GM12872 (cell line): ENCODE data around the gene GDPGP1.

Experiments used
- CTCF ChIP-seq: IDR thresholded peaks from 3 replicates; pipeline ENCODE4 v1.5.1; 2011; ENCODE audit warnings: low read depth, mild to moderate bottlenecking, low read length, moderate library complexity; ENCODE audit not compliant: insufficient read depth

The GDPGP1 gene

GRCh38 chr15:90225047-90225446 is 9.0 kb upstream of the GDPGP1 start:
- TF ChIP-seq CTCF: no peak

DNA sequence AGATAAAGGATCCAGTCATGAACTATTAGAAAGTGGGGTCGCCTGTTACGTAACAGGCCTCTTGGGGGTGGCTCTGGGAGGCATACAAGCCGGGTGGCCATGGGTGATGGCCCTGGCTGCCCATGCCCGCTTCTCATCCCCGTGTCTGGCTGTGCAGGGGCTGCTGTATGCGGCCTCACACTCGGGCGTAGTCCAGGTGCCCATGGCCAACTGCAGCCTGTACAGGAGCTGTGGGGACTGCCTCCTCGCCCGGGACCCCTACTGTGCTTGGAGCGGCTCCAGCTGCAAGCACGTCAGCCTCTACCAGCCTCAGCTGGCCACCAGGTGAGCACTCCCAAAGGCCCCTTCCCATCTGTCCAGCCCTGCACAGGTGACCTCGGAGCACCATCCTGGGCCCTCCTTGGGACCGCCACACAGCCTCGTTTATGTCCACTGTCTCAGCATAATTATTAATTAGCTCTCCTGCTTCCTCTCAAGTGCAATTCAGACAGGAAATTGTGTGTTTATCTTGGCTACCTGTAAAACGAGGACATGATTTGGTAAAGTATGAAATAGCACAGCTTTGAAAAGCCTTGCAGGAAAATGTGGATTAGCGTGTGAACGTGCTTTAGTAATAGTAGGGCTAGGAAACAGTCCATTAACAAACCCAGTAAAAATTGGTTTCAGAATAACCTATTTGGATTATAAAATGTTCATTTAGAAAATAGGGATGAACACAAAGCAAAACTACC is 8.3 kb upstream of the GDPGP1 start:
- TF ChIP-seq CTCF: no peak

DNA sequence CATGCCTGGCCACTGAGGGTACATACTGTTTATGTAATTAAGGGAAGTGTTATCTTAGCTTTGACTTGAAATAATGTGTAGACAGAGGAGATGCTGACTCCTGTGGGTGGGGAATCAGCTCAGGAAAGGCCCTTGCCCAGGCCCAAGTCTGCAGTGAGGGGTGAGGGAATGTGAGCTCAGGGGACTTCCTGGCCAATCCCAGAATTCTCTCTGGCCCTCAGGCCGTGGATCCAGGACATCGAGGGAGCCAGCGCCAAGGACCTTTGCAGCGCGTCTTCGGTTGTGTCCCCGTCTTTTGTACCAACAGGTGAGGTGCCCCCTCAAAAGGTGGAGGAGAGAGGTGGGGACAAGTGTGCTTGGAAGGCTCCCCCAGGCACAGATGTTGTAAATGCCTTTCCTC is 6.7 kb upstream of the GDPGP1 start:
- no peak for TF ChIP-seq CTCF

GRCh38 chr15:90227816-90228772 is 5.9 kb upstream of the GDPGP1 start:
- no peak for TF ChIP-seq CTCF

- no peak for TF ChIP-seq CTCF
These were observed 5.0 kb upstream of the GDPGP1 start for GRCh38 chr15:90228960-90229359.

GRCh38 chr15:90230071-90230494 is 3.9 kb upstream of the GDPGP1 start:
- no peak for TF ChIP-seq CTCF

GRCh38 chr15:90230610-90231009 is 3.4 kb upstream of the GDPGP1 start:
- TF ChIP-seq CTCF: no peak
